ENCODE measurements around the gene NEURL4. TPM values are rescaled to one million over a fixed set of nuclear protein-coding genes. Genes with fewer than 3 reads are reported as not detected.
A peak's percentile ranks its signal among the peaks of the same experiment; 100 is the strongest.

NEURL4 gene
- polyA plus RNA-seq, 1 of the 3 experiments (the other 2 are of a cell fraction): 22.1 TPM

GRCh38 chr17:7318121-7318860 is 10.8 kb downstream of the NEURL4 start:
- DNase-seq: no peak
- Histone ChIP-seq H3K4me2 (no peak overlapping the region), H3K79me2 (ENCODE audit: insufficient read depth) (peaks cover 15% of the 10 kb centered on the region), H2AFZ (ENCODE audit: low read depth) (no peak overlapping the region), H3K27me3 (ENCODE audit: insufficient read depth) (no peaks in the 10 kb centered on the region), H3K4me3 (ENCODE audit: low read depth in 2 of 2, low read length in 1 of 2) (no peak overlapping the region), H3F3A (replicated peaks; ENCODE audit: insufficient read depth) (peaks cover 19% of the 10 kb centered on the region), H3K9me3 (no peaks in the 10 kb centered on the region), H4K20me1 (ENCODE audit: insufficient read depth) (peaks cover 13% of the 10 kb centered on the region), H3K9ac (no peak overlapping the region), H3K36me3 (replicated peaks in 1 of 2; ENCODE audit: control insufficient read depth in 1 of 2, insufficient read depth in 2 of 2, low read length in 1 of 2) (peaks cover 20 to 51% of the 10 kb centered on the region in 2 experiments), H3K27ac (ENCODE audit: low read depth in 2 of 2, low read length in 1 of 2) (no peak overlapping the region), H3K4me1 (ENCODE audit: control insufficient read depth in 1 of 2, insufficient read depth in 2 of 2, low read depth in 1 of 2, low read length in 1 of 2) (peaks cover 7 to 20% of the 10 kb centered on the region in 2 experiments; a peak in 2 of 4 replicates), H3K9me2 (no peaks in the 10 kb centered on the region)
- TF ChIP-seq FOXM1 (IDR thresholded peaks at IDR 0.05; ENCODE audit: low read depth): no peak
- no peak for TF ChIP-seq MAX (IDR thresholded peaks at IDR 0.05; ENCODE audit: low read depth)
- no peak for TF ChIP-seq TCF12 (IDR thresholded peaks at IDR 0.05)
- ChIA-PET CTCF (interaction anchor here (0.6 to 1.7 kb wide), 2 partner anchors 27 to 37 kb away, joined by 3 to 8 read pairs; partner anchors contain the start of gene SLC2A4), POLR2A (interaction anchor here (0.8 kb wide), 1 partner anchor 33 kb away, joined by 3 read pairs; no protein-coding TSS in a partner anchor)
- 95% methylated on average over 11 of the region's 13 CpGs for WGBS (ENCODE audit: low lambda C conversion rate)

DNA sequence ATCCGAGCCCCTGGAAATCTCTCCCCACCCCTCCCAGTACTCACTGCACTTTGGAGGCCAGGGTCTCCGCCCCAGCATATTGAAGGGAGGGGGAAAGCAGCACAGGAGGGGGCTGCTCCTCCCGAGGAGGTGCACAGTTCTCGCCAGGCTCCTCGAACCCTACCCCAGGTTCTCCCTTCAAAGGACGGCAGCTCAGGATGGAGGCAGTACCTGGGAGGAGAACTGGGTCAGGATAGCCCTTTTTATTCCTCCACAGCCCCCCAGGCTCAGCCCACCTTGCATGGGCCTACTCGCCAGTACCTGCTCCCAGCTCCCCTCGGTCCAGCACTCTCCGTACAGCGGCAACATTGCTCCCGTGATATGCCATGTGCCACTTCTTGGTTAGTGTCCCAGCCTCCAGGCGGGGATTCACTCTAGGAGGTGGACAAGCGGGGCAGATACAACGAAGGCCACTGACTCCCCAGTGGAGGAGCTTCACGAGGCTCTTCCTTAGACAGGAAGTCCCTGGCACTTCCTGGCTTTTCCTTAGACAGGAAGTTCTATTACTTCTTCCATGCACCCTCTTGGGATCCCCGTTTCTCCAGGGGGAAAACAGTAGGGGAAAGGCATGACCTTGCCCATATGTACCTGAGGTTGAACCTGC is 11.9 kb downstream of the NEURL4 start:
- Histone ChIP-seq H3K79me2 (ENCODE audit: insufficient read depth) (peaks cover 24% of the 10 kb centered on the region), H3K9me2 (no peaks in the 10 kb centered on the region), H3K4me1 (ENCODE audit: control insufficient read depth in 1 of 2, insufficient read depth in 2 of 2, low read depth in 1 of 2, low read length in 1 of 2) (peaks cover 10 to 30% of the 10 kb centered on the region in 2 experiments; a peak in 3 of 4 replicates), H3K4me2 (no peak overlapping the region), H4K20me1 (ENCODE audit: insufficient read depth) (peaks cover 23% of the 10 kb centered on the region), H2AFZ (ENCODE audit: low read depth) (no peak overlapping the region), H3K27me3 (ENCODE audit: insufficient read depth) (no peaks in the 10 kb centered on the region), H3K9me3 (no peaks in the 10 kb centered on the region), H3F3A (replicated peaks; ENCODE audit: insufficient read depth) (peaks cover 29% of the 10 kb centered on the region), H3K4me3 (ENCODE audit: low read depth in 2 of 2, low read length in 1 of 2) (no peak overlapping the region), H3K9ac (no peak overlapping the region), H3K36me3 (replicated peaks in 1 of 2; ENCODE audit: control insufficient read depth in 1 of 2, insufficient read depth in 2 of 2, low read length in 1 of 2) (peaks cover 30 to 51% of the 10 kb centered on the region in 2 experiments), H3K27ac (ENCODE audit: low read depth in 2 of 2, low read length in 1 of 2) (no peak overlapping the region)
- TF ChIP-seq RAD21 (IDR thresholded peaks at IDR 0.05; ENCODE audit: low read length): no peak
- no peak for TF ChIP-seq EP300 (IDR thresholded peaks at IDR 0.05; ENCODE audit: borderline replicate concordance in 1 of 2, low read depth in 1 of 2, low read length in 1 of 2)
- no peak for TF ChIP-seq NRF1 (IDR thresholded peaks at IDR 0.05; ENCODE audit: low read depth, low read length)
- TF ChIP-seq, protein P1, sequence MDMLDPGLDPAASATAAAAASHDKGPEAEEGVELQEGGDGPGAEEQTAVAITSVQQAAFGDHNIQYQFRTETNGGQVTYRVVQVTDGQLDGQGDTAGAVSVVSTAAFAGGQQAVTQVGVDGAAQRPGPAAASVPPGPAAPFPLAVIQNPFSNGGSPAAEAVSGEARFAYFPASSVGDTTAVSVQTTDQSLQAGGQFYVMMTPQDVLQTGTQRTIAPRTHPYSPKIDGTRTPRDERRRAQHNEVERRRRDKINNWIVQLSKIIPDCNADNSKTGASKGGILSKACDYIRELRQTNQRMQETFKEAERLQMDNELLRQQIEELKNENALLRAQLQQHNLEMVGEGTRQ (IDR thresholded peaks at IDR 0.05; ENCODE audit: borderline replicate concordance, low read depth, low read length): no peak
- TF ChIP-seq MEF2A (IDR thresholded peaks at IDR 0.05; ENCODE audit: borderline replicate concordance, low read depth): no peak
- ChIA-PET CTCF (interaction anchor here (0.7 to 2.9 kb wide), 4 partner anchors 7 to 271 kb away, joined by 3 to 12 read pairs (median 6); no protein-coding TSS in a partner anchor), POLR2A (interaction anchor here (0.8 kb wide), 1 partner anchor 34 kb away, joined by 3 read pairs; no protein-coding TSS in a partner anchor)
- peak; percentile 9 for DNase-seq
- WGBS (ENCODE audit: low lambda C conversion rate): 91% methylated on average over 15 of the region's 16 CpGs

Measured in SK-N-SH (cell line).